8988T (cell line): ENCODE measurements around the gene TIMM29.
A peak's percentile ranks its signal among the peaks of the same experiment; 100 is the strongest.
"Not testable (repeated sequence)": the region's sequence is repeated elsewhere in the genome, so short reads cannot be mapped to it uniquely, and the experiment has no call there.

ENCODE experiments used
- DNase-seq: peaks from one replicate; pipeline ENCODE4 v3.0.0; 2011

Gene TIMM29

GRCh38 chr19:10946958-10947657 lies 18.5 kb downstream of the TIMM29 start:
- no peak for DNase-seq

- no peak for DNase-seq
Observed at GRCh38 chr19:10952809-10953208, 24.2 kb downstream of the TIMM29 start.

GRCh38 chr19:10959277-10959968 lies 30.8 kb downstream of the TIMM29 start:
- DNase-seq, result not testable (repeated sequence)

GRCh38 chr19:10960314-10961072 lies 31.9 kb downstream of the TIMM29 start, which contains the start of gene SMARCA4:
TSS of gene SMARCA4 (plus strand) at chr19:10961030. CDS start at chr19:10984152, 23,122 bp downstream.
- DNase-seq, result peak; percentile 99

- DNase-seq, result no peak
Observed at GRCh38 chr19:10961073-10961860, 32.7 kb downstream of the TIMM29 start.

- no peak for DNase-seq
Observed at GRCh38 chr19:10962863-10963262, 34.3 kb downstream of the TIMM29 start.

GRCh38 chr19:10963865-10964264 lies 35.3 kb downstream of the TIMM29 start:
- no peak for DNase-seq

GRCh38 chr19:10964903-10965302 lies 36.3 kb downstream of the TIMM29 start:
- DNase-seq, result no peak

GRCh38 chr19:10965398-10965797 lies 36.8 kb downstream of the TIMM29 start:
- DNase-seq, result no peak

- no peak for DNase-seq
Observed at GRCh38 chr19:10966809-10967208, 38.2 kb downstream of the TIMM29 start.

- no peak for DNase-seq
Observed at GRCh38 chr19:10968527-10969135, 40.0 kb downstream of the TIMM29 start.

- no peak for DNase-seq
Observed at GRCh38 chr19:10971107-10971726, 42.6 kb downstream of the TIMM29 start.

- DNase-seq, result no peak
Observed at GRCh38 chr19:10975374-10976130, 46.9 kb downstream of the TIMM29 start.

- DNase-seq, result no peak
Observed at GRCh38 chr19:10976131-10976892, 47.7 kb downstream of the TIMM29 start.

GRCh38 chr19:10977742-10978092 lies 49.1 kb downstream of the TIMM29 start:
- no peak for DNase-seq
